NCI-H146 treated with DMSO at 0.1 percent for 48 hours (cell line): Measurements from ENCODE around the gene NR3C2.

Experiments
- DNase-seq: peaks from one replicate; lab custom pipeline; 2025; ENCODE audit not compliant: unreplicated experiment; lab: John Stamatoyannopoulos, UW

NR3C2 gene

GRCh38 chr4:148059617-148060180, 382.5 kb downstream of the NR3C2 start:
- DNase-seq = no peak

GRCh38 chr4:148057984-148058859, 384.0 kb downstream of the NR3C2 start:
- no peak for DNase-seq

DNA sequence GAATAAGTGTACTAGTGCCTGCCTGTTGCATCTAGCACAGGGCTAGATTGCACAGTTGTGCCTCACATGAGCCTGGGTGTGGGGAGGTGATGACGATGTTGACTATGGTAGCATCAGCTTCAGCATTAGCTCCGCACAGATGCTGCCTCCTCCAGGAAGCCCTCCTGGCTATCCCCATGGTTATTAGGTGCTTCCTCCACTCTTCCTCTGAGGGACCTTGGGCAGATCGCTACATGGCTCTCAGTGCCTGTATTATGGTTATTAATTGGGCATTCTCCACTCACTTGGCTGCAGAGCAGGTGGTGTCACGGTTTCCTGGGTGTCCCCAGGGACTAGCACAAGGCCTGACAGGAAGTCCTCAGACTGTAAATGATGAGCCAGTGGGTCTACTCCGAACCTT, 384.7 kb downstream of the NR3C2 start:
- DNase-seq = no peak

- no peak for DNase-seq
Observed at GRCh38 chr4:148056879-148057278, 385.3 kb downstream of the NR3C2 start.

DNA sequence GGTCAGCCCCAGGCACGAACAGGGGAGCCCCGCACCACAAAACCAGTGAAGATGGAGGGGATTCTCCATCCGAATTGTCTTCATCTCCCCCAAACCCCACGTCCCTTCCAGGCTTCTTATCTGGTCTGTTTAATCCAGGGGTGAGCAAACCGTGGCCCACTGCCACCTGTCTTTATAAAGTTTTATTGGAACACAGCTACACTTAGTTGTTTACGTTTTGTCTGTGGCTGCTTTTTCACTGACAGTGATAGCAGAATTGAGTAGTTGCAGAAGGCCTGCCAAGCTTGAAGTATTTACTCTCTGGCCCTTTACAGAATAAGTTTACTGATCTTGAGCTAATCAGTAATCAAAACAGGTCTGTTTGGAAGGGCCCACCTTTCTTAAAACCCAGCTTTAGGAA, 386.4 kb downstream of the NR3C2 start:
- DNase-seq = no peak

GRCh38 chr4:148054275-148054674, 387.9 kb downstream of the NR3C2 start:
- DNase-seq = no peak

- DNase-seq = no peak
Observed at GRCh38 chr4:148053298-148054003, 388.8 kb downstream of the NR3C2 start.

- no peak for DNase-seq
Observed at GRCh38 chr4:148052448-148052847, 389.8 kb downstream of the NR3C2 start.

- DNase-seq = no peak
Observed at GRCh38 chr4:148051403-148051802, 390.8 kb downstream of the NR3C2 start.

- DNase-seq = no peak
Observed at GRCh38 chr4:148048598-148048997, 393.6 kb downstream of the NR3C2 start.

DNA sequence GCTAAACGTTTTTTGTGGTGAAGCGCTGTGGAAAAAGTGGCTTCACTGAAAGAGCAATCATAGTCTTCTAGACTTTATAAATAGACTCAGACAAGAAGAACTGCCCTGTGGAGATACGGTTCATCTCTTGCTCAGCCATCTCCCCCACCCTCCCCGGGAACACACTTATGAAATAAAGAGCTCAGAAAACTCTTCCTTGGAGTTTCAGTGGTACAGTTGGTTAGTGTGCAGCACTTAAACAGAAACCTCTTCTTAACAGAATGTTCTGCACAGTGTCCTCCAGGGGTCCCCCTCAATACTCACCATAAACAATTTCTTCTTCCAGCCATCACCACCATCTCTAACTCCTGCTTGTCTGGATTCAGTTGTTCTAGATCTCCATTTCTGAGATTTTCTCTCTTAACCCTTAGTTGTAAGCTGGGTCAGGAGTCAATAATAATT, 397.3 kb downstream of the NR3C2 start:
- DNase-seq = no peak

DNA sequence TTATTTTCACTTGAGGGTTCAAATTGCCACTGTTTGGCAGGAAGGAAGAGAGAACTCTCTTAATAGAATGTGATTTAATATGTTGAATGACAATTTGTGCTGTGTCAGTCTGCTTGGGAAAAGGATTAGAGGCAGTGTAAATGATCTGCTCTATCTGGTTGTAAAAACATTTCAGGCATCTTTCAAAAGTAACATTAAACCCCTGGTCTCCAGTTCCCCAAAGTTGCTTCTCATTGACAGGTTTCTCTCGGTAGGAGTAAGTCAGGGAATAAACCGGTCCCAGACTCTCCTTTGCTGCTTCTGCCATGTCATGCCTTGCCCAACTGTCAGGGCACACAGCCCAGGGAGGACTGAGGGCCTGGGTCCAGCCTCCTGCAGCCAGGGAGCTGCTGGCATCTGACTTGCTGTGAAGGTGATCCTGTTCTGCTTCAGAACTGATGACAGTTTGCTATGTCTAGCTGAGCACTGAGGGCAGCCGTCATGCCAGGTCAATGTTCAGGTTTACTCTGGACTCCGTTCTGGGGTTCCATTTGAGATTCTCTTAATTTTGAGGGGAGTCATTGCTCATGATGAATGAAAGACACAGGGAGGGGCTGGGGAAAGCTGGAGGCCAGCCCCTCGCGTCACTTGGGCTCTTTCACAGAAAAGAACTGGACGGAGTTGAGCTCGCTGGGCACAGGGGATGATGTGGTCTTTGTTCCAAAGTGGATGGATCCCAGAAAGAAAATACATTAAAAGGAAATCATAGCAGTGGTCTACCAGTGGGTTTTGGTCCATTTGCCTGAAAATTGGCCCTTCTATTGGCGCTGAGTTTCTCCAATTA, 397.9 kb downstream of the NR3C2 start:
- DNase-seq = no peak

GRCh38 chr4:148041606-148042329, 400.4 kb downstream of the NR3C2 start:
- DNase-seq = no peak

DNA sequence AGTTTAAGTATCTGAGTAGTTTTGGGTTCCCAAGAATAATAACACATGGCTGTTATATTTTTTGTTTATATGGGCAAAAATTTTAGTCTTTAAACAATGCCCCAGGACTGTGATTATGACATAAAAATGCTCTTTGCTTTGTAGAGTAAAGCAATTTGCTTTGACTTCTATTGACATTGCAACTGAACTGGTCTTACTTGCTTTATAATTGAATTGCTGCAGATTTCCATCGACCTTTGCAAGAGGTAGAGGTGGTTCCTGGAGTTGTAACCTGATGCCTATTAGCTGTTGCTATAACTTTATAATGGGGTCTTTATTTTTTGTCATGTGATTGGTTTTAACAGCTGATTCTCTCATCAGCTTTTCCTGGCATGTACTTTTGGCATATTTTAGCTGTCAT, 407.4 kb downstream of the NR3C2 start:
- DNase-seq = no peak

GRCh38 chr4:148030193-148030873, 411.9 kb downstream of the NR3C2 start:
- DNase-seq = no peak

- DNase-seq = no peak
Observed at GRCh38 chr4:148029781-148030180, 412.4 kb downstream of the NR3C2 start.
